OCI-LY1 (cell line): ENCODE results near the gene IQGAP2.

Experiments
- CTCF ChIP-seq: fragments of 200-600 bp; sonication (generic), shearing (Covaris generic); IDR thresholded peaks from 2 replicates; pipeline ENCODE4 v1.5.1; 2017; ENCODE audit warnings: mild to moderate bottlenecking, antibody characterized with exemption, low read length, moderate library complexity, mixed read lengths
- EZH2 ChIP-seq: fragments of 200-600 bp; sonication (generic), shearing (Covaris generic); IDR thresholded peaks from 2 replicates; pipeline ENCODE4 v1.8.0; 2017; ENCODE audit warnings: borderline replicate concordance, mixed run types, mild to moderate bottlenecking, antibody characterized with exemption, low read length, moderate library complexity, mixed read lengths

- TF ChIP-seq CTCF (no peak), EZH2 (no peak)
These were observed 235.4 kb downstream of the IQGAP2 start for GRCh38 chr5:76638479-76638878.
